HG03575 (cell line): ENCODE data around the gene EXOC7.
"Not testable (repeated sequence)": the region's sequence is repeated elsewhere in the genome, so short reads cannot be mapped to it uniquely, and the experiment has no call there.

ENCODE experiments used
- ATAC-seq: cut with Tn5 transposase; IDR thresholded peaks from one replicate; pipeline ENCODE4 v1.9.1; 2021; ENCODE audit not compliant: unreplicated experiment, insufficient number of reproducible peaks, low FRiP score; ENCODE audit errors: extremely low read depth

Gene EXOC7

DNA sequence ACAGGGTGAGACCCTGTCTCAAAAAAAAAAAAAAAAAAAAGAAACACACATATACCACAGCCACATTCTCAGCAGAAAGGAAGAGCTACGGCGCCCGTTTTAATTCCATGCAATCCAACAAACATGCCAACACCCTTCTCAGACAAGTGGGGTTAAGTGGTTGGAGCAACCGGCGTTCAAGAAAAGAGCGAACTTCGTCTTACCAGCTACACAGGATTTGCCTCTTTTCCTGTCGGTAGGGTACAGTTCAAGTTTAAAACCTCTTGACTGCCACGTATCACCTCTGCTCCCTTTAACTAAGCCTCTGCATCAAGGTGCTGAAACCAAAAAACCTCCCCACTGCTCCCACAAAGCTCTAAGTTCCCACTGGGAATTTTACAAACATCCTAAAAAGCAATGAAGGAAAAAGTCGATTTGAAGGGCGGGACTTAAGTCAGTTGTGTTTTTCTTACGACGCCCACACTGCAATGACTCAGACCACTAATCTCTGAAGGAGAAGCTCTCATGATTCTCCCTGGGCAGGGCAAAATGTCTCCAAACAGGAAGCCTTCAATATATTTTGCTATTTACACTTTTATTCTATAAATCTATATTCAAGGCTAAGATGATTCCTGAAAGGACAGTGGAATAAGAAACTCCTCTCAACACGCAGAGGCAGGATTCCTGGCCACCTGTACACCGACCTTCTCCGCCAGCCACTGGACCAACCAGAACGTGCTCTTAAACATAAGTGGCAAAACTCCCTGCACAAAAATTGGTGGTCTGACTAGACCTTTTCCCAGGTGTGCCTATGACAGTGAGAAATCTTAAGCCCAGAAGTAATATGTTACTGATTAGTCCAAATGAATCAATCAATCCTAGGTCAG lies 50.1 kb downstream of the EXOC7 start:
- no peak for ATAC-seq

GRCh38 chr17:76051561-76051960 lies 52.0 kb downstream of the EXOC7 start:
- no peak for ATAC-seq

DNA sequence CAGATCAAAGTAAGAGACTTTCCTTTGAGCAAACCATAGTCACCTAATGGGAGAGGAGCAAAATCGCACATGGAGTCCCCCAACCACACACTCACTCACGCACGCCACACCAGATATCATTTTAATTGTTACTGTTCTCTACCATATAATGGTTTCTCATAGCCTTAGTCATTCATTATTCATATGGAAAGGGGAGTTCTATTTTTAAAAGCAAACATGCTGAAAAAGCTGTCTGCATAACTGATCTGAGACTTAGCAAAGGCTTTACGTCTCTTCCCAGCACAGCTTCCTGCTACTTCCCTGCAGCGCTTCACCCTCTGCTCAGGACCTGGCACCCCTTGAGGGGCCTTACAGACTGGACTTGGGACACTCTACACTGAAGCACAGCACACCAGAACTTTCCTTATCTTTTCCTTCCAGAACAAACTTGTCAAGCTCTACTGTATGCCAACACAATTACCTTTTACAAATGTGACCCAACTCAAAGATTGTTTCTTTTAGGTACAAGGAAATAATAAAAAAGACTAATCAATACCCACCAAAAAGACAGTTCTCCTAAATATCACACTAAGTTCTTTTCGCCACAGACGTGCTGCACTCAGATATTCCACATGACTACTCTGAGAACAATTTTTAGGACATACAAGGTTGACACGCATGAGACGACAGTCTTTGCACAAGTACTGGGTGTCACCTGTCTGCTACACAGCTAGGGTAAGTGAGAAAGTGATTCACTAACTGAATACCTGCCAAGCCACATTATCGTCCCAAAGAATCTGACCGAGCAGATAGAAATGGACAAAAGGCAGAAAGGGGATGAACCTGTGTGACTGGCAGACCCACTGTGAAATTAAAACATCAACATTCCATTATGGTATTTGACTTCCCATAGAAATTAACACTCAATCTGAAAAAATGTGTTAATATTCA lies 52.8 kb downstream of the EXOC7 start:
- ATAC-seq, result no peak

DNA sequence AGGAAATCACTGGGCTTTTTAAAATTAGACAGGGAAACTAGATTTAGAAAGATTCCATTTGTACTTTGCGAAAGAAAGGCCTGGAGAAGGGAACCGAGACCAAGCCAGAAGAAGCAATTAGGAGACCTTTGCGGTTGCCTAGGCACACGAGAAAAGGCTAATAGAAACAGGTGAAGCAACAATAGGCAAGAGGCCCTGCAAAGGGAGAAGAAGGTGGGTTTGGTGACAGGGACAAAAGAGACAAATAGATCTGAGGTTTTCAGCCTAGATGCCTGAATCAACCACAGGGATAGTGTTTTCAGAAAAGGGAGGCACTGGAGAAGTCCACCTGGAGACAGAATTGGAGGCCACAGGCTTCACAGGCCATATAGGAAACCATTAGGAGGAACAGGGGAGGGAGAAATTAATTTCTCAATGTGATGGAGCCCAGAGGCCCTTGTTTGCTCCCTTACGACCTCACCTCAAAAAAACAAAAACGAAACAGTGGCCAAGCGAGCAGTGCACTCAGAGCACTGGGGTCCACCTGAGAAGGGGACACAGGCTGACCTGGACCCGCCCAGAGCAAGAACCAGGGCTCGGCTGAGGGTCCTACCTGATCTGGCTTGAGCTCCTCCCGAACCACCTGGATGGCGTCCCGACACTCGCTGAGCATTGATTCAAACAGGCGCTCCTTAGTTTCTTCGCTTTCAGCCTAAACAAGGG lies 53.6 kb downstream of the EXOC7 start:
- no peak for ATAC-seq

DNA sequence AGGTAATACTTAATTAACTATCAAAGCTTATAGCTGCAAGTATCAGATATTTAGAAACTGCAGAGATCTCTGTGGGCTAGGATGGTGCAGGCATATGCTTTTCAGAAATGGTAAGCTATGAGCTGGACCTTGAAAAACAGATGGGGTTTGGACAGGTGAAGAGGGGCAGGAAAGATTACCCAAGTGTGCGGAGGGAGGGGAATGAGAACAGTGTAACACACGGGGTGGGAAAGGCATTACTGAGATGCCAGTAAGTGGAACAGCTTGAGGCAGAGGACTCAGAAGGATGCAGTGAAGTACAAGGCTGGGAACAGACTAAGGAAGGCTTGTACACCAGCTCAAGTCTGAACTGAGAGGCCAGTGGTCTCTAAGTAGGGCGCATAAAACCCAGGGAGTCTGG lies 54.3 kb downstream of the EXOC7 start:
- ATAC-seq, result no peak

DNA sequence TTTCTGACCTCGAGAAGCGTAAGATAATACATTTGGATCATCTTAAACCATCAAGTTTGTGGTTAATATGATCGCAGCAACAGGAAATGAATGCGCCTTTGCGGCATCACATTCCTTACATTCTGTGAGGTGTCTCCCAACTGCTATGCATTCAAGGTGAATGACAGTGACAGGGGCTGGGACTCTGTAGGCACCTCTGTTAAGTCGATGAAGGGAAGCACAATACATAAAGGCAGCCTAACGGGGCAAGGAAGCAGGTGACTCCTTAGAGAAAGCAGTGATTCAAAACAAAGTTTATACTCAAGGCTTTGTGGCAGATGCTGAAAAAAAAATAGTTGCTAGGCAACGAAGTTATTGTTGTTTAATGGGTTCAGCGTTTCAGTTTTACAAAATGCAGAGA lies 54.9 kb downstream of the EXOC7 start:
- ATAC-seq, result no peak

DNA sequence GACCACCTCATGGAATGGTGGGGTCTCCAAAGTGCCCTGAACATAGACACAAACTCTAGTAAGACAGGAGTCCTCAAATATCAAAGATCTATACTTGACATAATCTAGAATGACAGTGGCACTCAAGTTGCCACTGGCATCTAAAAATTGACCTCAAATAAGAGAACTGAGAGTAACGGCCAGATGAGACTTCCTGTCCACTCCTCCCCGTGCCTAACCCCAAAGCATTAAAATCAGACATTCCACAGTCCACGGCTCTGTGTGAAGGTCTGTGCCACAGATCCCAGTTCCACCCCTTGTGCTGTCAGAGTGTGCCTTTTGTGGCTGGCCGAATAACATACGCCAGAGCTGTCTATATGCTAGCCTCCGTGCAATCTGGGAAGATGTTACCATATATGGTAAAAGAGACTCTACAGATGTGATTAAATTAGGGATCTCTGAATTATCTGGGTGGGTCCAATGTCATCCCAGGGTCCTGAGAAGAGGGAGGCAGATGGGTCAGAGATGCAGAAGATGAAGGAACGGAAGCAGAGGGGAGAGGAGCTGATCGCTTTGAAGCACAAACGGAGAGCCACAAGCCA lies 55.5 kb downstream of the EXOC7 start:
- ATAC-seq, result no peak

- no peak for ATAC-seq
These were observed 57.5 kb downstream of the EXOC7 start for GRCh38 chr17:76046064-76046463.

- not testable (repeated sequence) for ATAC-seq
These were observed 59.0 kb downstream of the EXOC7 start for GRCh38 chr17:76044475-76045007.

DNA sequence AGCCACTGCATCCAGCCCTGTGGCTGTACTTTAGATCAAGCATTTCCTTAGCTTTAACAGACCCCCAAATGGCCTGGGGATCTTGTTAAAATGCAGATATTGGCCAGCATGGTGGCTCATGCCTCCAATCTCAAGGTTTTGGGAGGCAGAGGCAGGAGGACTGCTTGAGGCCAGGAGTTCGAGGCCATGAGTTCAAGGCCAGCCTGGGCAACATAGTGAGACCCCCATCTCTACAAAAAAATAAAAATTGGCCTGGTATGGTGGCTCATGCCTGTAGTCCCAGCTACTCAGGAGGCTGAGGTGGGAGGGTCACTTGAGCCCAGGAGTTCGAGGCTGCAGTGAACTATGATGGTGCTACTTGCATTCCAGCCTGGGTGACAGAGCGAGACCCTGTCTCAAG lies 60.7 kb downstream of the EXOC7 start:
- ATAC-seq, result not testable (repeated sequence)

DNA sequence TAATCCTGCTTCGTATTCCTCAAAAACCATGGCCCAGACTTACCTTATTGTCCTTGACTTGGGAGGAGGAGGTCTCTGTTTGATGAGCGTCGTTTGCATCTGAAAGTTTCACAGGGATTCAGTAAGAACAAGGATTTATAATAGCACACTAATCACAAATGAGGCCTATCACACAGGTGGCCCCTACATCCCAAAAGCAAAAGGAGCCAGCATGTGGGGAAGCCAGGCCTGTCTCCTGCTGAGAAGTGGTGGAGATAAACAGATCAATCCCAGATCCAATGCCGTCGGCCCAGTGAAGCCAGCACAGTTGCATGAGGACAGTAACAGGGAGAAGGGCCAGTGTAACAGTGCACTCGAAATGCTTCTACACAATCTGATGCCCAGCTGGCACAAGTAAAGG lies 63.2 kb downstream of the EXOC7 start:
- ATAC-seq, result no peak

- no peak for ATAC-seq
These were observed 64.5 kb downstream of the EXOC7 start for GRCh38 chr17:76039121-76039520.

GRCh38 chr17:76038050-76038449 lies 65.5 kb downstream of the EXOC7 start:
- ATAC-seq, result no peak

DNA sequence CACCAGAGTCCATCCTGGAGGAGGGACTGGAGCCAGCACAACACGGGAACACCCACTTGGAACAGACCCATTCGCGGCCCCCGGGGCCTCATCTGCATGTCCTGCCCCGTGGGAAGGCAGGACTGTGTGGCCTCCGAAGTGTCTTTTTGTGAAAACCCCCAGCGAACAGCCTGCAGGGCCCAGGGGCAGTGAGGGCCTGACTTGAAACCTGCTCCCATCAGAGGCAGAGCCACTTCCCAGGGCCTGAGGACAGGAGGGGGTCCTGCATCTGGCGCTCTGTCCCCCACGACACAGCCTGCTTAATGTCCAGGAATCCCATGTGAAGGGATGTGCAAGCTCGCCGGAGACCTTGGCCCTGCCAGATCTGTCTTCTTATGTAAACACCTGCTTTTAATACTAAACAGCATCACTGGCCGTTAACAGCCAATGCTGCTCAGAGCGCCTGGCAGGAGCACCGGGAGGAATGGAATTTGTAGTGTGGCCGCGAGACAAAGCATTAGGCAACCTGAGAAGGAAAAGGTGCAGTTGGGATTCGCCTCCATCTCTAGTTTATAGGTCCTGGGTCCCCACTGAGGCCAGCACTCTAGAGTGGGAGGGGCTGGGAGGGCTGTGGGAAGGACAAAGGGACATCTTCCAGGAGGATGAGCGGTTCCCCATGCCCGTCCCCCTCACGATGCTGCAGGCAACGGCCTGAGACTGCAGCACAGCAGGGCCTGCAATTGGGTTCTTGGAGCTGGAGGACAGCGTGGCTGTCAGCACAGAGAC lies 66.9 kb downstream of the EXOC7 start:
- no peak for ATAC-seq

DNA sequence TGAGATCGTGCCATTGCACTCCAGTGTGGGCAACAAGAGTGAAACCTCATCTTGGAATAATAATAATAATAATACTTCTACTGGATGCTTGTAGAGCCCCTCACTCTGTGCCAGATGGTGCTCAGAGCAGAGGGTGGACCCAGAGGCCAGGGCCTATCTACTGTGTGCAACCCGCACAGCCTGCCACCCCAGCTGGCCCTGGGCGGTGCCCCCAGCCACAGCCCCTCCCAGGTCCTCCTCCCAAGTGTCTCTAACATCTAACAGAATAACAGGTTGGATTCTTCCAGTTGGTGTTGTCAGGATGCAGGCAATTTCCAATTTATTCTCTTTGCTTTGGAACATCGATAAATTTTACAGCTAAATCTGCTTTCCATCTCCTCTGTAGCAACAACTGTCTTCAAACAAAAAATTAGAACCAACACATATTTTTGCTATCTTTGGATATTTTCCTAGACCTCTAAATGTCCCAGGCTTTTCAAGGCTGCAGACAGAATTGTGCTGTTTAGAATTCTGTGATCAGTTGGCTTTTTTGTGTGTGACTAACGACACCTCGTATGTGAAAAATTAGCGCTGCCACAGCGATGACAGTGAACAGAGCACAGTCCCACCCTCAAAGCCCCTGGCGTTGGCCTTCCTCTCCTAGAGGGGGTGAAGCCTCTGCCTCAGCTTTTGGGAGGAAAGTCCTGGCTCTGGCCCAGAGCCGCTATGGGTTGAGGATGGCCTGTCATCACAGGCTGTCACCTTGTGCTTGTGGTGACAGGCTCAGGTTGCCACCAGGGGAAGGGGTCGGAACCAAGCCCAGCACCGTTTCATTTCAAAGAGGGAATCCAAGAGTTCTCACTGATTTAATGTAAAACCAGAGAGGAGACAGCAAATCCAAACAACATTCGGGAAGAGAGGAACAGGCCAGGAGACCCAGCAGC lies 68.9 kb downstream of the EXOC7 start:
- no peak for ATAC-seq

DNA sequence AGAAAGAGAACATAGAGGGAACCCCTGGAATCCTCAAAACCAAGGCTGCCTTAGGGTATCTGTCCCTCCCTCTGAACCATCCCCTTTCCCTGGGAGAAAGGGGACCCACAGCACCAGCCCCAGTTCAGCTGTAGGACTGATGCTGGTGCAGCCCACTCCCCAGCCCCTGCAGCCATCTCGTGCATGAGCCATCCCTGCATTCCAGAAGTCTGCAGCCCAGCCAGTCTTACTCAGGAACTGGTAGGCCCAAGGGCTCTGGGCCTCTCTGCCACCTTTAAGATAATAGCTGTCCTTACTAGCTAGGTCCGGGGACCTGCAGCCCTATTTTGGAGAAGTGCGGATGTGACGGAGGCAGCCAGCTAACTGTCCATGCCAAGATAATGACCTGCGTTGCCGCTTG lies 70.4 kb downstream of the EXOC7 start:
- ATAC-seq, result no peak

DNA sequence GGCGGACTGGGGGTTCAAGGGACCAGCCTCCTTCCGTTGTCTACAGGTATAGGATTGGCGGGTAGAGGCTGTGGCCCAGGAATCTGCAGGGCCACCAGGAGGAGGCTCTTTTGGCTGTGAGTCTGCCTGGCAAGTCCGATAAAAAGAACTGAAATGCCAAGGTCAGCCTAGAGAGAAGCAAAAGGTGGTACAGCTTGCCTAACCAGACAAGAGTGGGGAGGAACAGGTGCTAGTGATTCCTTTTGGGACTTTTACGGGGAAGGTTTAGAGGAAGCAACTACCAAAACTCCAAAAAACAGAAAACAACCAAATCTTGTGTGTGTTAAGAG lies 70.8 kb downstream of the EXOC7 start:
- no peak for ATAC-seq
